ENCODE data around the gene NKAPD1. TPM values are rescaled to one million over a fixed set of nuclear protein-coding genes. Genes with fewer than 3 reads are reported as not detected.

NKAPD1 gene
- total RNA-seq, 1 experiment from 2014 or later = 15.3 TPM

GRCh38 chr11:112086422-112087191 is 12.5 kb downstream of the NKAPD1 start, which contains the start of the genes SDHD and TIMM8B:
Gene SDHD, plus strand, starts transcription at chr11:112086873. Its CDS starts 35 bp downstream, at chr11:112086908.
Gene TIMM8B, minus strand, starts transcription at chr11:112086756. Its CDS starts 33 bp downstream, at chr11:112086723.
- Mint-ChIP-seq H3K9me3 (no peaks in the 10 kb centered on the region), H3K4me3 (peak within 1 kb of the TSS; percentile 98), H3K27ac (peak within 1 kb of the TSS; percentile 98), H3K36me3 (peaks cover 90% of the 10 kb centered on the region), H3K4me1 (peaks cover 22% of the 10 kb centered on the region), H3K27me3 (ENCODE audit: low read depth) (peaks cover 4% of the 10 kb centered on the region)
- POLR2A ChIA-PET = no interaction called here
- CTCF ChIA-PET = interaction anchor here (1.0 to 1.3 kb wide), 5 partner anchors 10 to 194 kb away, joined by 3 to 4 read pairs (median 3); partner anchors contain the start of gene BCO2
- ATAC-seq (peak; percentile 91), DNase-seq (ENCODE audit: low spot score) (peak; percentile 95)
- TF ChIP-seq NFYB (CRISPR knock-in tag; conservative IDR thresholded peaks at IDR 0.05; ENCODE audit: low read depth) = no peak
- TF ChIP-seq ATF6 (CRISPR knock-in tag; IDR thresholded peaks at IDR 0.05) = no peak
- TF ChIP-seq ZMAT4 (CRISPR knock-in tag; IDR thresholded peaks at IDR 0.05) = no peak
- no peak for TF ChIP-seq AR (CRISPR knock-in tag; IDR thresholded peaks at IDR 0.05)
- no peak for TF ChIP-seq ZNF138 (CRISPR knock-in tag; conservative IDR thresholded peaks at IDR 0.05)
- no peak for TF ChIP-seq ELF4 (CRISPR knock-in tag; IDR thresholded peaks at IDR 0.05; ENCODE audit: low read depth)
- no peak for TF ChIP-seq ZNF671 (CRISPR knock-in tag; IDR thresholded peaks at IDR 0.05)
- 0 out of 2 replicates have a peak, but pooled peaks have one; percentile 37 for TF ChIP-seq HMGXB4 (CRISPR knock-in tag; IDR thresholded peaks at IDR 0.05)
- peak; percentile 67; the same call in 1 of the 2 replicates for TF ChIP-seq CREM (CRISPR knock-in tag; IDR thresholded peaks at IDR 0.05)
- peak; percentile 96 for TF ChIP-seq TEAD1 (CRISPR knock-in tag; IDR thresholded peaks at IDR 0.05)
- TF ChIP-seq FOXP1 (CRISPR knock-in tag; IDR thresholded peaks at IDR 0.05; ENCODE audit: borderline replicate concordance) = peak; percentile 87; the same call in 1 of the 2 replicates
- TF ChIP-seq ZNF263 (CRISPR knock-in tag; IDR thresholded peaks at IDR 0.05; ENCODE audit: low read depth) = no peak
- no peak for TF ChIP-seq GRHL2 (CRISPR knock-in tag; IDR thresholded peaks at IDR 0.05; ENCODE audit: insufficient replicate concordance, severe bottlenecking)
- TF ChIP-seq ZNF281 (CRISPR knock-in tag; IDR thresholded peaks at IDR 0.05) = no peak
- no peak for TF ChIP-seq ATF1 (CRISPR knock-in tag; IDR thresholded peaks at IDR 0.05)
- TF ChIP-seq CREB1 (CRISPR knock-in tag; IDR thresholded peaks at IDR 0.05) = 0 out of 2 replicates have a peak, but pooled peaks have one; percentile 61
- TF ChIP-seq TCF7 (CRISPR knock-in tag; IDR thresholded peaks at IDR 0.05; ENCODE audit: low read depth) = no peak; the same call in 1 of the 2 replicates
- no peak for TF ChIP-seq ZNF425 (CRISPR knock-in tag; conservative IDR thresholded peaks at IDR 0.05)
- TF ChIP-seq HMGA2 (CRISPR knock-in tag; IDR thresholded peaks at IDR 0.05) = no peak
- no peak for TF ChIP-seq NFATC4 (CRISPR knock-in tag; IDR thresholded peaks at IDR 0.05)
- TF ChIP-seq KAT7 (CRISPR knock-in tag; IDR thresholded peaks at IDR 0.05; ENCODE audit: borderline replicate concordance) = no peak
- TF ChIP-seq GABPB1 (CRISPR knock-in tag; IDR thresholded peaks at IDR 0.05) = peak; percentile 84
- TF ChIP-seq GTF2I (CRISPR knock-in tag; conservative IDR thresholded peaks at IDR 0.05) = no peak
- peak; percentile 75; the same call in 1 of the 2 replicates for TF ChIP-seq IRF1 (CRISPR knock-in tag; IDR thresholded peaks at IDR 0.05)
- TF ChIP-seq ZNF219 (CRISPR knock-in tag; IDR thresholded peaks at IDR 0.05; ENCODE audit: borderline replicate concordance) = no peak

All from WTC11 (cell line).